ENCODE measurements around the gene KRT1. TPM values are rescaled to one million over a fixed set of nuclear protein-coding genes. Genes with fewer than 3 reads are reported as not detected.

The KRT1 gene
- total RNA-seq, 1 donor from 2014 or later: not detected

GRCh38 chr12:52631676-52632459, 48.3 kb downstream of the KRT1 start:
- Mint-ChIP-seq H3K9me3 (ENCODE audit: unreplicated experiment) (no peaks in the 10 kb centered on the region), H3K27me3 (ENCODE audit: unreplicated experiment) (peaks cover 4% of the 10 kb centered on the region), H3K4me3 (ENCODE audit: unreplicated experiment) (no peak overlapping the region), H3K27ac (ENCODE audit: unreplicated experiment) (no peak overlapping the region), H3K4me1 (ENCODE audit: unreplicated experiment) (peaks cover 13% of the 10 kb centered on the region), H3K36me3 (ENCODE audit: low read depth, unreplicated experiment) (no peaks in the 10 kb centered on the region)
- no peak for DNase-seq (ENCODE audit: low spot score)
- TF ChIP-seq, protein P1, sequence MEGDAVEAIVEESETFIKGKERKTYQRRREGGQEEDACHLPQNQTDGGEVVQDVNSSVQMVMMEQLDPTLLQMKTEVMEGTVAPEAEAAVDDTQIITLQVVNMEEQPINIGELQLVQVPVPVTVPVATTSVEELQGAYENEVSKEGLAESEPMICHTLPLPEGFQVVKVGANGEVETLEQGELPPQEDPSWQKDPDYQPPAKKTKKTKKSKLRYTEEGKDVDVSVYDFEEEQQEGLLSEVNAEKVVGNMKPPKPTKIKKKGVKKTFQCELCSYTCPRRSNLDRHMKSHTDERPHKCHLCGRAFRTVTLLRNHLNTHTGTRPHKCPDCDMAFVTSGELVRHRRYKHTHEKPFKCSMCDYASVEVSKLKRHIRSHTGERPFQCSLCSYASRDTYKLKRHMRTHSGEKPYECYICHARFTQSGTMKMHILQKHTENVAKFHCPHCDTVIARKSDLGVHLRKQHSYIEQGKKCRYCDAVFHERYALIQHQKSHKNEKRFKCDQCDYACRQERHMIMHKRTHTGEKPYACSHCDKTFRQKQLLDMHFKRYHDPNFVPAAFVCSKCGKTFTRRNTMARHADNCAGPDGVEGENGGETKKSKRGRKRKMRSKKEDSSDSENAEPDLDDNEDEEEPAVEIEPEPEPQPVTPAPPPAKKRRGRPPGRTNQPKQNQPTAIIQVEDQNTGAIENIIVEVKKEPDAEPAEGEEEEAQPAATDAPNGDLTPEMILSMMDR (IDR thresholded peaks at IDR 0.05; ENCODE audit: unreplicated experiment): no peak

GRCh38 chr12:52631264-52631663, 48.9 kb downstream of the KRT1 start:
- no peak for DNase-seq (ENCODE audit: low spot score)
- TF ChIP-seq, protein P1 (IDR thresholded peaks at IDR 0.05; ENCODE audit: unreplicated experiment): no peak
- Mint-ChIP-seq H3K9me3 (ENCODE audit: unreplicated experiment) (no peaks in the 10 kb centered on the region), H3K4me3 (ENCODE audit: unreplicated experiment) (no peak overlapping the region), H3K4me1 (ENCODE audit: unreplicated experiment) (peaks cover 13% of the 10 kb centered on the region), H3K27me3 (ENCODE audit: unreplicated experiment) (peaks cover 4% of the 10 kb centered on the region), H3K36me3 (ENCODE audit: low read depth, unreplicated experiment) (no peaks in the 10 kb centered on the region), H3K27ac (ENCODE audit: unreplicated experiment) (no peak overlapping the region)

GRCh38 chr12:52630599-52631200, 49.5 kb downstream of the KRT1 start:
- Mint-ChIP-seq H3K27ac (ENCODE audit: unreplicated experiment) (no peak overlapping the region), H3K27me3 (ENCODE audit: unreplicated experiment) (peaks cover 4% of the 10 kb centered on the region), H3K36me3 (ENCODE audit: low read depth, unreplicated experiment) (no peaks in the 10 kb centered on the region), H3K4me3 (ENCODE audit: unreplicated experiment) (no peak overlapping the region), H3K9me3 (ENCODE audit: unreplicated experiment) (no peaks in the 10 kb centered on the region), H3K4me1 (ENCODE audit: unreplicated experiment) (peaks cover 13% of the 10 kb centered on the region)
- TF ChIP-seq, protein P1 (IDR thresholded peaks at IDR 0.05; ENCODE audit: unreplicated experiment): no peak
- no peak for DNase-seq (ENCODE audit: low spot score)

DNA sequence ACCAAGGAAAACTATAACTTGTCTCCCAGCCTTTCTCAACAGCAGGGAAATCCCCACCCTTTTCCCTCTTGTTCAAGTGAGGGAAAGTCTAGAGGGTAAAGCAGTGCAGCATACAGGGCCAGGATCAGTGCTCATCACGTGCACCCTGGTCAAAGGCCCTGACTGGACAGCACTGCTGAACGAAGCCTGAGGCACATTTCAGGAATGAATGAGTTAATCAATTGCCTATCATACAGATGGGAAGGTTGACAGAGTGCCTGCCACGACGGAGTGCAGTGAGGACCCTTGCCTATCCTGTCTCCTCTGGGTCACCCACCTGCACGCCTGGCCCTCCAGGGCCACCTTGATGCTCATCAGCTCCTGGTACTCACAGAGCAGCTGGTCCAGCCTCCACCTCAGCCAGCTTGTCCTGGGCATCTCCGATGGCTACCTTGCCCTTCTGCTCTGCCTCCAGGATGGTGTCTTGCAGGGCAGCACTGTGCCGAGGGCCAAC, 50.2 kb downstream of the KRT1 start:
- Mint-ChIP-seq H3K36me3 (ENCODE audit: low read depth, unreplicated experiment) (no peaks in the 10 kb centered on the region), H3K9me3 (ENCODE audit: unreplicated experiment) (no peaks in the 10 kb centered on the region), H3K4me3 (ENCODE audit: unreplicated experiment) (no peak overlapping the region), H3K27me3 (ENCODE audit: unreplicated experiment) (peaks cover 2% of the 10 kb centered on the region), H3K4me1 (ENCODE audit: unreplicated experiment) (peaks cover 13% of the 10 kb centered on the region), H3K27ac (ENCODE audit: unreplicated experiment) (no peak overlapping the region)
- no peak for DNase-seq (ENCODE audit: low spot score)
- TF ChIP-seq, protein P1 (IDR thresholded peaks at IDR 0.05; ENCODE audit: unreplicated experiment): no peak

Measured in endothelial cell (in vitro differentiated cells).